SIG-M5 (cell line): ENCODE results near the gene SSRP1.
"Not testable (repeated sequence)": the region's sequence is repeated elsewhere in the genome, so short reads cannot be mapped to it uniquely, and the experiment has no call there.

Experiments used
- DNase-seq: peaks from one replicate; lab custom pipeline; 2025; lab: John Stamatoyannopoulos, UW

The SSRP1 gene

GRCh38 chr11:57300785-57301184, 34.9 kb downstream of the SSRP1 start:
- no peak for DNase-seq

GRCh38 chr11:57299150-57299737, 36.4 kb downstream of the SSRP1 start:
- no peak for DNase-seq

GRCh38 chr11:57297221-57297620, 38.5 kb downstream of the SSRP1 start:
- no peak for DNase-seq

- DNase-seq, result not testable (repeated sequence)
Measured at GRCh38 chr11:57296205-57296604, 39.5 kb downstream of the SSRP1 start.

- no peak for DNase-seq
Measured at GRCh38 chr11:57294225-57295131, 41.2 kb downstream of the SSRP1 start.

- DNase-seq, result no peak
Measured at GRCh38 chr11:57290288-57290687, 45.4 kb downstream of the SSRP1 start.

GRCh38 chr11:57288771-57289579, 46.7 kb downstream of the SSRP1 start:
- DNase-seq, result no peak

GRCh38 chr11:57287884-57288283, 47.8 kb downstream of the SSRP1 start:
- DNase-seq, result no peak

GRCh38 chr11:57283231-57283990, 52.3 kb downstream of the SSRP1 start:
- DNase-seq, result no peak

- DNase-seq, result not testable (repeated sequence)
Measured at GRCh38 chr11:57281546-57281945, 54.1 kb downstream of the SSRP1 start.

- no peak for DNase-seq
Measured at GRCh38 chr11:57279116-57279515, 56.6 kb downstream of the SSRP1 start.

- no peak for DNase-seq
Measured at GRCh38 chr11:57278721-57279095, 57.0 kb downstream of the SSRP1 start.

GRCh38 chr11:57277845-57278720, 57.6 kb downstream of the SSRP1 start:
- DNase-seq, result no peak

GRCh38 chr11:57276971-57277675, 58.6 kb downstream of the SSRP1 start:
- no peak for DNase-seq

GRCh38 chr11:57276169-57276970, 59.3 kb downstream of the SSRP1 start:
- no peak for DNase-seq
